ENCODE data around the gene CFAP77.
"Not testable (repeated sequence)": the region's sequence is repeated elsewhere in the genome, so short reads cannot be mapped to it uniquely, and the experiment has no call there.

The CFAP77 gene

DNA sequence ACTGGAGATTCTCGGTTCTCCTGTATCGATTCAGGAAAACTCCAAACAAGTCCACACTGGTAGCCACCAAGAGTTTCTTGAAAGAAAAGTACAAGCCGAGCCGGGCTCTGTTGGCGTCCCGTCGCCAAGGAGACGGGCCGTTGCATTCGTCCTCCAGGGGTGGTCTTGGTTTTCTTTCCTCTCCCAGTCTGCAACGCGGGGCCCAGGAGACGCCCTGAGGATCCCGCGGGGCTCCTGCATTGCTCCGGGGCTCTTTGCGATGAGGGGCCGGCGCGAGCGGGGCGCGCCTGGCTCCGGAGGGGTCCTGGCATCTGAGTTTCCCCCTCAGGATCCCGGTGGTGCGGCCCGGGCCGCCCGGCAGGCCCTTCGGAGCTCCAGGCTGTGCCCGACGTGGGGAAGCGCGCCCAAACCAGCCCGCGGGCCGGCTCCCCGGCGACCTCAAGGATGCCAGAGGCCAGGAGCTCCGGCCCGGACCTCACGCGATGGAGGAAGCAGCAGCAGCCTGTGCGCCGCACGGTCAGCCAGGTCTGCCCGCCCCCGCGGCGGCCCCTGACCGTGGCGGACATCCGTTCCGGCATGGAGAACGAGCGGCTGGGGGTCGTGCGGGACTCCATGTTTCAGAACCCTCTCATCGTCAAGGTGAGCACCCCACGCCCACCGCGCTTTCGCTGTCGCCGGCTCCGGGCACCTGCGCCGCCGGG is at the start of gene CFAP77:
Gene CFAP77, plus strand, starts transcription at position 384 of the 701 bp plus-strand sequence. Its CDS starts 61 bp downstream, at position 445.
- DNase-seq, result peak; percentile 25 to 55

DNA sequence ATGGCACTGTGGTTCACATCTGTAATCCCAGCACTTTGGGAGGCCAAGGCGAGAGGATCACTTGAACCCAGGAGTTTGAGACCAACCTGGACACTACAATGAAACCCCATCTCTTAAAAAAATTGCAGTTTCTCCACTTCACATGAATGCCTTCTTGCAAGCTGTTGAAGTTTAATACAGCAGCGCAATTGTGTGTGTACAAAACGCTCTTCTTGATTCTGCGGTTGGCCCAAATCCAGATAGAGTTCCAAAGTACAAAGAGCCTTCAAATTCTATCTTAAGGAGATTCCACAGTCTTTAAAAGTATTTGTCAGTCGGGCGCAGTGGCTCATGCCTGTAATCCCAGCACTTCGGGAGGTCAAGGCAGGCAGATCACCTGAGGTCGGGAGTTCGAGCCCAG is 45.9 kb upstream of the CFAP77 start:
- DNase-seq, result no peak

DNA sequence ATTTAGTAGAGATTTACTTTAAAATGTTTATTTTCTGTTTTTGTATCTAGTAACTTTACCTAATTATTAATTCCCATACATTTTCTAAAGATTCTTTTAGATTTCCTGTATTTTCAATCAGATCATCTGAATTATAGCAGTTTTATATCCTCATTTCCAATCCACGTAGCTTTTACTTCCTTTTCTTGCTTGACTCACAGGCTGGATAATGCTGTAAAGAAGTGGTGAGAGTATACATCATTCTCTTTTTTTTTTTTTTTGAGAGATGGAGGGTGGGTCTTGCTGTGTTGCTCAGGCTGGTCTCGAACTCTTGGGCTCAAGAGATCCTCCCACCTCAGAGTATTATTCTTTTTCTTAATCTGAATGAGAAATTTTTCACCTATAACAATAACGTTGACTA is 44.0 kb upstream of the CFAP77 start:
- no peak for DNase-seq

DNA sequence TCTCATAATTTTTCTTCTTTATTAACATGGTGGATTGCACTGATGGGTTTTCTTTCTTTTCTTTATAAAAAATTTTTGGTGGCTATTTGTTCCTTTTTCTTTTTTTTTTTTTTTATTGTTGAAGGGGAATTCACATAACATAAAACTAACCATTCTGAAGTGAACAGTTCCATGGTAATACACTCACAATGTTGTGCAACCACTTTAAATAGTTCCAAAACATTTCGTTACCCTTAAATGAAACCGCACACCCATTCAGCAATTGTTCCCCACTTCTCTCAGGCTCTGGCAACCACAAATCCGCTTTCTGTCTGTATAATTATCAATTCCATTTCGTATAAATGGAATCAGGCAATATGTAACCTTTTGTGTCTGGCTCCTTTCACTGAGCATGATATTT is 43.5 kb upstream of the CFAP77 start:
- DNase-seq, result no peak

DNA sequence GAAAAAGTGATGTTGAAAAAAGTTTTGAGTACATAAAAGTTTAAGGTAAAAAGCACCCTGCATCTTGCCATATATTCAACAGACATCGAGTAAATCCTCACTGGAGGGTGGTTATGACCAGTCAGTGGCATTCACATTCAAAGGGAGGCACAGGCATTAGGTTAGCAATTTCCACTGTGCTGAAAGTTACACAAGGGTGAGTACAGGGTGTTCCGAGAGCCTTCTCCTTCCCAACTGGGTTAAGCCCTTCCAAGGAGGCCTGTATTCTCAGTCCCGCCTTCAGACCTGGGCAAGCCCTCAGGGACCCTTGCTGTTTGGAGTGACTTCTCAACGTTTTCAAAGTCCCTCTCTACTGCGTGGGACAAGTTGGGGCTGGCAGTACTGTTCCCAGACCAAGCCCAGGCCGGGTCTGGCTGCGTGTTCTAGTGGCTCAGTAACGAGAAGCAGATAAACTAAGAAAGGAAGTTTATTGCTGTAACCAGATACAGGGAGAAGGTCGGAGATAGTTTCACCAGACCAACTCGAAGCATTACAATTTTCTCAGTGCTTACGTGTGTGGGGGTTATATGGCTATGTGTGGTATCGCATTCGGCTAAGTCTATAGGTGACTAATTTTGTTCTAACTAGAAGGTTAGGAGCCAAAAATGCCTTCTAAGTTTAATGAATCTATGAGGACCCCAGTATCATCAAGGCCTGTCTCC is 42.2 kb upstream of the CFAP77 start:
- DNase-seq, result no peak

DNA sequence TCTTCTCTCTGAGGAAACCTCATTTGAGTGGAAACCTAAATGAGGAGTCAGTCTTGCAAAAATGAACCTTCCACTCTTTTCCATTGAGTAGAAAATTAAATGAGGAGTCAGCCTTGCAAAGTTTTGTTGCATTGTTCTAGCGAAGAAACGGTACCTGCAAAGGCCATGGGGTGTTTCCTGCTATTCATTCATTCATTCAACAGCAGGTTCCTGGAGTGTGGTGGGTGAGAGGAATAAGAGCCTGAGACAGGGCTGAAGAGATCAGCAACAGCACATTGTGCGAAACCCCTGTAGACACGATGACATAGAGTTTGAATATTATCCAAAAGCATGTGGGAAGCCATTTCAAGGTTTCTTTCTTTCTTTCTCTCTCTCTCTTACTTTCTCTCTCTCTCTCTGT is 40.6 kb upstream of the CFAP77 start:
- DNase-seq, result no peak

DNA sequence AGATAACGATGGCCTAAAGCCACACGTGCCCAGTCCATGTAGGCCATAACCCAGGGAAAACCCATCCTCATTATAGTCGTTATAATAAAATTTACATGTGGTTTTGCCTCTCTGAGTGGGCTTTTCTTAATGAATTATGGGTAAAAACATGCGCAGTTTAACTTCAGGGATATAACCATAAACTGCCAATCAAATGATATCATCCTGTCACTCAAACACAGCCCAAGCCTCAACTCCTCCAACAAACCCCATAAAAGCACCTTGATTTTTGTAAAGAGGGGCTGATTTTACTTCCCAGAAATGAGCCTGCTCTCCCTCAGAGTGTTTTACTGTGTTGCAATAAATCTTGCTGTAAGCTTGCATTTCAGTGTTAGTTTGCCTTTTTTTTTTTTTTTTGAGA is 39.4 kb upstream of the CFAP77 start:
- no peak for DNase-seq

DNA sequence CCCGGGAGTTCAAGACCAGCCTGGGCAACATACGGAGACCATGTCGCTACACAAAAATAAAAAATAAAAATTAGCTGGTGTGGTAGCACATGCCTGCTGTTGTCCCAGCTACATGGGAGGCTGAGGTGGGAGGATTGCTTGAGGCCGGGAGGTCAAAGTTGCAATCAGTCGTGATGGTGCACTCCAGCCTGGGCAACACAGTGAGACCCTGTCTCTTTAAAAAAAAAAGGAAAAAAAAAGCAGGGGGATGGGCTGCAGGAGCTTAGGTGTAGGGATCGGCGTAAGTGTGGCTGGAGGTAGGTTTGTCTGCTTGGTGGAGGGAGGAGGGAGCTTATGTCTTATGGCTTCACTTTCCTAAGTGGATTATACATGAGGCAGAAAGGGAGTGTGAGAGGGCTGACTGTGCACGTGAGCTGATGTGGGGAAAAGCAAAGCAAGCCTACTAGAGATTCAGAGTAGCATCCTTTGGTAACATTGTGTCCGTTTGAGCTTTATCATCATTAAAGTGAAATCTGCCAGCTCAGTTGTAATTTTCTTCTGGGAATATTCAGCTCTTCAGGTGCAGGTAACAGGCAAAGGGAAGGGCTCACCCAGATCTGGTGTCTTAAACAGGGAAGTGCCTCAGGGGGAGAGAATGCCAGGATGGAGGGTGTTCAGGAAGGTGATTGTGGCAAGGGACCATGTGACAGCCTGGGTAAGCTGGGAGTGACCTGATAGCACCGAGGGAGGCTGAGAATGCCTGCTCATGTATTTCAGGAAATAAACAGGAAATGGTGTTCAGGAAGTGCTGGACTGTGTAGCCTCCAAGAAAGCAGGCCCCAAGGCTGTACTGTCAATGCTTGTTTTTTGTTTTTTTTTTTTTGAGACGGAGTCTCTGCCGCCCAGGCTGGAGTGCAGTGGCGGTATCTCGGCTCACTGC is 37.6 kb upstream of the CFAP77 start:
- DNase-seq, result no peak

DNA sequence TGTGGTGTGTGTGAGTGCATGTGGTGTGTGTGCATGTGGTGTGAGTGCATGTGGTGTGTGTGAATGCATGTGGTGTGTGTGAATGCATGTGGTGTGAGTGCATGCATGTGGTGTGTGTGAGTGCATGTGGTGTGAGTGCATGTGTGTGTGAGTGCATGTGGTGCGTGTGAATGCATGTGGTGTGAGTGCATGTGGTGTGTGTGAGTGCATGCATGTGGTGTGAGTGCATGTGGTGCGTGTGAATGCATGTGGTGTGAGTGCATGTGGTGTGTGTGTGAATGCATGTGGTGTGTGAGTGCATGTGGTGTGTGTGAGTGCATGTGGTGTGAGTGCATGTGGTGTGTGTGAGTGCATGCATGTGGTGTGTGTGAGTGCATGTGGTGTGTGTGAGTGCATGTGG is 32.2 kb upstream of the CFAP77 start:
- not testable (repeated sequence) for DNase-seq

DNA sequence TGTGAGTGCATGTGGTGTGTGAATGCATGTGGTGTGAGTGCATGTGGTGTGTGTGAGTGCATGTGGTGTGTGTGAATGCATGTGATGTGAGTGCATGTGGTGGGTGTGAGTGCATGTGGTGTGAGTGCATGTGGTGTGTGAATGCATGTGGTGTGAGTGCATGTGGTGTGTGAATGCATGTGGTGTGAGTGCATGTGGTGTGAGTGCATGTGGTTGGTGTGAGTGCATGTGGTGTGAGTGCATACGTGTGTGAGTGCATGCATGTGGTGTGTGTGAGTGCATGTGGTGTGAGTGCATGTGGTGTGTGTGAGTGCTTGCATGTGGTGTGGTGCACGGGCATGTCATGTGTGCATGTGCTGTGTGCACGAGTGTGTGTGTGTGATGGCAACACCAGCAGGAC is 31.6 kb upstream of the CFAP77 start:
- not testable (repeated sequence) for DNase-seq

DNA sequence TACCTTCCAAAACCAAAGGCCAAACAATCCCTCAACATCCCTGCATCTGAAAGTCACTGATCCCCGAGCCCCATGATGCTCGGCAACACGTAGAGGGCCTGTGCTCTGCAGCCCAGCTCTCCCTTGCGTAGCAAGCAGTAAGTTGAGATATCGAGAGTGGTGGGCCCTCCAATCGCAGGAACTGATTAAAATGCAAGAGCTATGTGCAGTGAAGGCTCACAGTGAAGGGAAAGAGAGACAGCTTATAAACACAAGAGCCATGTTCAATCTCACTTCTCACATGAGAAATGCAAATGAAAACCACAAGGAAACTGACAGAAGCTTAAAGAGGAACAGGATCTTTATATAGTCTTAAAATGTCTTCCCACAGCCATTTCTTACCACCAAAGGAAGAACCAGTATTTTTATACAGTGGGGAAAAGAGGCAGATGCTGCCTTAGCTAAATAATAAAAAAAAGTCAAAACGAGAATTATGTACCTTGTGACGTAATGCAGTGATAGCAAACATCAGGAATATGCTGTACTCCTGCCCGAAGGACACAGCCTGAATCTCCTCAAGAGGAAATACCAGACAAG is 28.0 kb upstream of the CFAP77 start:
- no peak for DNase-seq

DNA sequence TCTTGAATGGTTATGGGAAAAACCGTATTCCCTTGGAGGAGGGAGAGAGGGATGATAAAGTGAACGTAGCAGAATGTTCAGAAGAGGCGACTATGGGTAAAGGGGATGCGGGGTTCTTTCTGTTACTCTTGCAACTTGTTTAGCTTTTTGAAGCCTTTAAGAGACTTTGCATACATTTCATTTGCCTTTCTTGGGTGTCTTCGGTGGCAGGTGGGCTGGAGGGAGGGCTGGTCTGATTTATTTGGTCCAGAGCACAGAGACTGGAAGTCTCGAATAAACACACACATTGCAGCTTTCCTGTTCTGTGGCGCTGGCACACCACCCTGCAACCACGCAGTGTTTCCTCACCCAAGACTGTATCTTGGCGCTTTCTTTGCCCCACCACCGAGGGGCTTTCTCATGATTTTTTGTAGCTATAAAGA is 26.5 kb upstream of the CFAP77 start:
- DNase-seq, result no peak

DNA sequence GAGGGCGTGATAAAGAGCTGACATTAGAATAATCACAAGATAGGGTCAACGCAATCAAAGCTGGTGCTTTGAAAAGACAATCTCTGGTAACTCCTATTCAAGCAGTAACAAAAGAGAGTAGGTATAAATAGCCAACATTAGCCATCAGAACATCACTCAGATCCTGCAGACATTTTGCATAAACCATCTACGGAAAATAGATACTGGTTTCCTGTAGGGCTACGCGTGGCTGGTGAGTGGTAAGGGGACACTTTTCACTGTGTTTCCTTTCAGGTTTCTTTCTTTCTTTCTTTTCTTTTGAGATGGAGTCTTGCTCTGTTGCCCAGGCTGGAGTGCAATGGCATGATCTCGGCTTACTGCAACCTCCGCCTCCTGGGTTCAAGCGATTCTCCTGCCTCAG is 25.6 kb upstream of the CFAP77 start:
- no peak for DNase-seq

DNA sequence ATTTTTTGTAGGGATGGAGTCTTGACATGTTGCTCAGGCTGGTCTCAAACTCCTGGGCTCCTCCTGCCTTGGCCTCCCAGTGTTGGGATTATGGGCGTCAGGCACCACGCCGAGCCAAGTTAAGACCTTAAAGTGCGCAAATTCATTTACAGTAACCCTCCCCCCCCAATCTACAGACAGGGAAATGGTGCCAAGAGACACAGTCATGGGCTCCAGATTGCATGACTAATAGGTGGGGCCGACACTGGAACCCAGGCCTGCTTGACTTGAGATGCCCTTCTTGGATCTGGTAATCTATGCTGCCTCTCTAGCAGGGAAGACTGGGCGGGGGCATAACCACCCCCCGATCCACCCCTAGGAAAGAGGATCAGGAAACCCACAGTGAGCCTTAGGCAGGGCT is 22.9 kb upstream of the CFAP77 start:
- DNase-seq, result no peak

DNA sequence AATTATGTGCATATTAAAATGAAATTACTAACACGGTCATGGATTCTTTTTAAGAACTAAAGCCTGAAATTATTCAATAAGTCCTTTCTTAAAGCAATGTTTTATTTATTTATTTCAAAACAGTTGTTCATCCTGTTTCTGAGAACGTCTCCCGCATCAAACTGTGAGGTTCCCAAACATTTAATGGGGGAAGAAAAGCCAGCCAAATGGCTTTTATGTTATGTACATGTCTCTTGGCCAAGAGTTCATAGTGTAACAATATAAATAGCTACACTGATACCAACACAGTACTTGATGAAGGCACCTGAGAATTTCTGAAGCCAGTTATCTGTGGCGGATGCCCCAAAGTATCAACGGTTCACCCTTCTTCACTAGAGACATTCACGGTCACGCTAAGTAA is 19.0 kb upstream of the CFAP77 start:
- no peak for DNase-seq

DNA sequence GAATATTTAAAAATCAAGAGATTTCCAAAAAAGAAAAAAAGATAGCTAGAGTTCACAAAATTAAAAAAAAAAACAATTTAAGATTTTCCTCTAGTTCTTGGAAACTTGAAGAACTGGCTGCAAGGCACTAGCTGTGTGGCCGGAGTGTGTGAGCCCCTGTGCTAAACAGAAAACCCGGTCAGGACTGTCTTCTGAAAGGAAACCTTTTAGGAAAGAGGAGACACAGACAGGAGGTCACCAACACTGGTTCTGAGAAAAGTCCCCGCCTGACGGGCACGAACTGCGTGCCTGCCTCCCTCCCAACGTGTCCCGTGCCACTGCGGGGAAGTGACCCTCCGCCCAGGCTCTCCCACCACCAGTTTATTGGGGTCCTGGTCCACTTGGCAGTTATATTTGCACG is 18.6 kb upstream of the CFAP77 start:
- no peak for DNase-seq

DNA sequence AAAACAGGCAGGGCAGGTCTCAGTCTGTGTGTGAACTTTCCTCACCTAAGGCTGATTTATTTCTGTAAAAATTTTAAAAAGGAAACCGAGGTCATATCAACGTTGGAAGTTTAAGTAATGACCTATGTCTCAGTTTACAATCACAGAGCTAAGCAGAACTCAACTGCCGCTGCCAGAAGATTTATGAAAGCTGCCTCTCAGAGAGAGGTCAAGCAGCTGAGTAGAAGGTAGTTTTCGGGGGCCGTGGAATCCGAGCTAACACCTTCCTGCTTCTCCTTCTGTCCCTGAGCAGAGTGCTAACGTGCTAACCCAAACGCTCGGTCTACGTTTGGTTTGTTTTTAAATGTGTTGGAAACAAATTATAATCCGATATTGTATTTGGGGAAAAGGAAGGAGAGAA is 14.5 kb upstream of the CFAP77 start:
- no peak for DNase-seq

DNA sequence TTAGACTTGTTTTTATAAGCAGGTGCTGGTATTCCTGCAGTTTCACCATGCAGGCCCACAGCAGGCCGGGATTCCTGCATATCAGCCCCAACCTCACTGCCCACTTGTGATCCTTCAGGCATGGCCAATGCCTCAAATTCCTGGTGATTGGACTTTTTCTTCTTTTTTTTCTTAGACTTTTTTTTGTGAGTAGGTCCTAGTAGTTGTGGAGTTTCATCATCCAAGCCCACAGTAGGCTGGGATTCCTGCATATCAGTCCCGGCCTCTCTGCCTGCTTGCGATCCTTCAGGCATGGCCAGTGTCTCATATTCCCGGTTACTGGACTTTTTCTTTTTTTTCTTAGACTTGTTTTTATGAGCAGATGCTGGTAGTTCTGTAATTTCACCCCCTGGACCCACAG is 8.2 kb upstream of the CFAP77 start:
- DNase-seq, result no peak

DNA sequence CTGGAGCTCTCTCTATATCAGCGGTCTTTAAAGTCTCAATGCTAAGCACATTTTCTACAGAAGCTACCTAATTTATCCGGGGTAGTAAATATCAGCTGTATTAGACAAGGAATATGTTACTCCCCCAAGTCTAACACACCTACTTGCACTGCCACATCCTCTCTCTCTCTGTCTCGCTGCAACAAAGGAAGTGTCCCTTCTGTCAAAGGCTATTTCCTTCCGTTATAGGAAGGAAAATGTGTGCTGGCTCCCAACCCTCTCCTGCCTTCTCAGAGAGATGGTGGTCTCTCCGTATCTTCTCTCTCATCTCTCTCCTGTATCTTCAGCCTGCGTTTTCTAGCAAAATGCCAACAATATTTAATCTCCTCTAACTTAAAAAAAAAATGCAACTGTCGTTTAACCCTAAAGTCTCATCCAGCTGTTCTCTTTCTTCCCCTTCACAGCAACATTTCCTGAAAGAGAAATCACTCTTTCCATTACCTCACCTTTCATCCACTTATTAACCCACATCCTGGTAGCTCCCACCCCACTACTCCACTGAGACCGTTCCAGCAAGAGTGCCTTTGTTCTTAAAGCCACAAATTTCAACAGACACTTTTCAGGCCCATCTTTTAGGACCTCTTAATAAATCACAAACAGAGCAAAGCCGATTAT is 5.7 kb upstream of the CFAP77 start:
- no peak for DNase-seq

DNA sequence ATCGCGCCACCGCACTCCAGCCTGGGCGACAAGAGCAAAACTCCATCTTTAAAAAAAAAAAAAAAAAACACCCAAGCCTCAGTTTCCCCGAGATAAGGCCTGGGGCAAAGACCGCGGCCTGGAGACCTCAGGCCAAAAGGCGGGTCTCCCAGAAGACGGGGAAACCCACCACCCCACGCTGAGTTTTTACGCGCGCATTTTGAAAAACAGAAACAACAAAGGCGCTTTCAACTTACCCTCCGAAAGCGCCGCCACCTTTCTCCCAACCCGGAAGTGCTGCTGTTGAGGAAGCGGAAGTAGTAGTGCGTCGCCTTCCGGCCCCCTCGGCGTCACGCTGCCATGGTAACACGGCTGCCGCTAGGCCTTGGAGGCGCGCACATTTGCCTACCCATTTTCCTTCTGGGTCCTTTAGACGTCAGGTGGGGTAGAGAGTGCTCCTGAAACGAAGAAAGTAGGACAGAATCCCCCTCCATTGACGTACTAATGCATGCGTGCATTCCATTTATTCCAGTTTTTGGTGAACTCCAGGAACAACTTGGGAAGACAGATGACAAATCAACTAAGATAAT is 3.4 kb upstream of the CFAP77 start, which contains the start of gene TTF1:
Gene TTF1, minus strand, starts transcription at position 287 of the 569 bp plus-strand sequence. CDS start 4,019 bp downstream, outside the sequence.
- peak; percentile 70 to 91 for DNase-seq

DNA sequence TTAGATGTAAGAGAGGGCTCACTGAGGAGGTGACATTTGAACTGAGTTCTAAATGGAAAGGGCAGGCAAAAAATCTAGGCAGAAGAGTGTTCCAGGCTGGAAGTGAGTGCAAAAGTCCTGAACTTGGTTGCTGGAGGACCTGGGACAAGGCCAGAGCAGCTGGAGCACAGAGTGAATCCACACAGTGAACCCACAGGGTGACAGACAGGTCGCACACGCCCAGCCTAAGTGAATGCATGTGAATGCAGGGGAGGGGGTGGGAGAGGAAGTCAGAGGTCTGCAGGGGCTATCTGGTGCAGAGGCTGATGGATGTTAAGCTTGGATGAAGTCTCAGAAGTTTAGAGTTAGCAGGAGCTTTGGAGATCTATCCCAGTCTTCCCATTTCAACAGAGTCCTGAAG is 2.8 kb upstream of the CFAP77 start:
- no peak for DNase-seq

DNA sequence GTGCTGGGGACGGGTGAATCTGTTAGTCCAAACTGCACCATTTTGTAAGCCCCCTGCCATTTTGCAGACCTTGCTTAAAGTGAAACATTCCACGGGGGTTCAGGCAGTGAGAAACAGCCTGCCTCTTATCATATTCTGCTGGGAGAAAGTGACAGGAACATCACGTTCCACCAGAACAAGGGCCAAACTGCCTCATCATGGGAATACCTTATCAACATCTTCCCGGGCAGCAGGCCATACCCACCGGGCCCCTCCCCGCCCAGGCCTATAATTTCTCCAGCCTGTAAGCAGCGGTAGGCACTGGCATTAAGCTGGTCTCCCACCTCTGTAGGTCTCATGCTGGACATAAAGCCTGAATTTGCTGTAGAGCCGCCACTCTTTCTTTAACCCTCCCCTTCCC is 1.5 kb upstream of the CFAP77 start:
- DNase-seq, result no peak

Data from NCI-H524 (cell line).